Measurements from ENCODE around the gene GPANK1. TPM values are rescaled to one million over a fixed set of nuclear protein-coding genes. Genes with fewer than 3 reads are reported as not detected.

GPANK1 gene
- total and polyA plus RNA-seq, 5 donors from 2014 or later, result 9.8 to 27.3 (median 23.7) TPM

DNA sequence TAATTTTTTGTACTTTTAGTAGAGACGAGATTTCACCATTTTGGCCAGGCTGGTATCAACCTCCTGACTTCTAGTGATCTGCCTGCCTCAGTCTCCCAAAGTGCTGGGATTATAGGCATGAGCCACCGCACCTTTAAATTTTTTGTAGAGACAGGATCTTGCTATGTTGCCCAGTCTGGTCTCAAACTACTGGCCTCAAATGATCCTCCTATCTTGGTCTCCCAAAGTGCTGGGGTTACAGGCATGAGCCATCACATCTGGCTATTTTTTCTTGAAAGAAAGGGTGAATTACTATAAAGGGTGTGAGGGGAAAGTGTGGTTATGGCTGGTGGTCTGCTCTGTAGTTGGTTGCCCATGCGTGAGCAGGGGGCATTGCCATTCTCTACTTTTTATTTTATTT, 43.4 kb upstream of the GPANK1 start:
- Histone ChIP-seq H3K27me3 (ENCODE audit: control insufficient read depth, insufficient read depth, low read length) (no peaks in the 10 kb centered on the region), H3K27ac (ENCODE audit: insufficient read depth, low read length, poor library complexity, severe bottlenecking) (no peak overlapping the region), H3K36me3 (ENCODE audit: control insufficient read depth, insufficient read depth, low read length) (no peaks in the 10 kb centered on the region), H3K4me1 (ENCODE audit: control insufficient read depth, insufficient read depth, low read length, poor library complexity, severe bottlenecking) (peaks cover 19% of the 10 kb centered on the region), H3K9me3 (ENCODE audit: control insufficient read depth in 2 of 2, low read length in 2 of 2) (no peaks in the 10 kb centered on the region), H3K4me3 (ENCODE audit: low read depth, low read length) (no peak overlapping the region)
- H3K4me3 Mint-ChIP-seq, result no peak overlapping the region
- ATAC-seq (ENCODE audit: low read depth in 2 of 2), result no peak
- peaks cover 0 to 26% (median 13%) of the 10 kb centered on the region in 4 donors for H3K4me1 Mint-ChIP-seq
- no peaks in the 10 kb centered on the region for H3K36me3 Mint-ChIP-seq
- H3K27me3 Mint-ChIP-seq, result peaks cover 5% of the 10 kb centered on the region
- H3K9me3 Mint-ChIP-seq, result no peaks in the 10 kb centered on the region
- no peak overlapping the region for H3K27ac Mint-ChIP-seq
- no peak for DNase-seq

DNA sequence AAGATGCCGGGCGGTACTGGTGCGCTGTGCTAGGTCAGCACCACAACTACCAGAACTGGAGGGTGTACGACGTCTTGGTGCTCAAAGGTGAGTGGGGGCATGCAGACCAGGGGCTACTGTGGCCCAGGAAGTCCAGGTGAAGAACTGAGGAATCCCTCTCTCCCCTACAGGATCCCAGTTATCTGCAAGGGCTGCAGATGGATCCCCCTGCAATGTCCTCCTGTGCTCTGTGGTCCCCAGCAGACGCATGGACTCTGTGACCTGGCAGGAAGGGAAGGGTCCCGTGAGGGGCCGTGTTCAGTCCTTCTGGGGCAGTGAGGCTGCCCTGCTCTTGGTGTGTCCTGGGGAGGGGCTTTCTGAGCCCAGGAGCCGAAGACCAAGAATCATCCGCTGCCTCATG, 42.9 kb upstream of the GPANK1 start:
- ATAC-seq (ENCODE audit: low read depth in 2 of 2) (no peak), DNase-seq (no peak)
- Mint-ChIP-seq H3K27me3 (peaks cover 6% of the 10 kb centered on the region), H3K4me1 (peaks cover 0 to 29% (median 15%) of the 10 kb centered on the region in 4 donors), H3K4me3 (no peak overlapping the region), H3K36me3 (no peaks in the 10 kb centered on the region), H3K27ac (no peak overlapping the region), H3K9me3 (no peaks in the 10 kb centered on the region)
- no peak overlapping the region for H3K4me3 ChIP-seq (ENCODE audit: low read depth, low read length)
- H3K27ac ChIP-seq (ENCODE audit: insufficient read depth, low read length, poor library complexity, severe bottlenecking), result no peak overlapping the region
- H3K36me3 ChIP-seq (ENCODE audit: control insufficient read depth, insufficient read depth, low read length), result no peaks in the 10 kb centered on the region
- peaks cover 20% of the 10 kb centered on the region for H3K4me1 ChIP-seq (ENCODE audit: control insufficient read depth, insufficient read depth, low read length, poor library complexity, severe bottlenecking)
- no peaks in the 10 kb centered on the region for H3K9me3 ChIP-seq (ENCODE audit: control insufficient read depth in 2 of 2, low read length in 2 of 2)
- H3K27me3 ChIP-seq (ENCODE audit: control insufficient read depth, insufficient read depth, low read length), result no peaks in the 10 kb centered on the region

DNA sequence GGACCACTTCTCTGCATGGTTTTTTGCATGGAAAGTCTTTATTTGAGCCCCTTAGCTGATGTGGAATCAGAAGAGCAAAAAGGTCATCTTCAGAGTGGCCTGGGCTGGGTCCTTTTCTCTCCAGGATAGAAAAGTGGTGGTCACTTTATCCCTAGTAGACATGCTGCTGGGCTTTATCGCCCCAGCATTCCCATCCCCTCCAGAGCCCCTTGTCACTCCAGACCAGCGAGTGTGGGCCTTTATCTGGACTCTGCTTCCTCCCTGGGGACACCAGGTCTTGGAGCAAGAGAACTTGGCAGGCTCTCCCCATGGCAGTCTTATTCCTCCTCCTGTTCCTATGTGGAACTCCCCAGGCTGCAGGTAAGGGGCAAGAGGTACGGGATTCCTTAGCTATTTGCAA, 41.8 kb upstream of the GPANK1 start, which contains the start of gene LY6G6F:
TSS of gene LY6G6F (plus strand) at position 268 of the 400 bp plus-strand sequence. CDS start at position 309, 41 bp downstream.
- ATAC-seq (ENCODE audit: low read depth in 2 of 2) (no peak), DNase-seq (no peak)
- no peaks in the 10 kb centered on the region for H3K36me3 ChIP-seq (ENCODE audit: control insufficient read depth, insufficient read depth, low read length)
- H3K36me3 Mint-ChIP-seq, result no peaks in the 10 kb centered on the region
- H3K4me3 Mint-ChIP-seq, result peak within 1 kb of the TSS in 1 of 4 donors; percentile 32
- H3K27me3 ChIP-seq (ENCODE audit: control insufficient read depth, insufficient read depth, low read length), result no peaks in the 10 kb centered on the region
- peaks cover 6% of the 10 kb centered on the region for H3K27me3 Mint-ChIP-seq
- H3K27ac ChIP-seq (ENCODE audit: insufficient read depth, low read length, poor library complexity, severe bottlenecking), result no peak within 1 kb of the TSS
- H3K4me3 ChIP-seq (ENCODE audit: low read depth, low read length), result no peak within 1 kb of the TSS
- peaks cover 31% of the 10 kb centered on the region for H3K4me1 ChIP-seq (ENCODE audit: control insufficient read depth, insufficient read depth, low read length, poor library complexity, severe bottlenecking)
- peaks cover 0 to 33% (median 24%) of the 10 kb centered on the region in 4 donors for H3K4me1 Mint-ChIP-seq
- no peaks in the 10 kb centered on the region for H3K9me3 ChIP-seq (ENCODE audit: control insufficient read depth in 2 of 2, low read length in 2 of 2)
- H3K9me3 Mint-ChIP-seq, result no peaks in the 10 kb centered on the region
- H3K27ac Mint-ChIP-seq, result peak within 1 kb of the TSS in 1 of 3 donors; percentile 36

DNA sequence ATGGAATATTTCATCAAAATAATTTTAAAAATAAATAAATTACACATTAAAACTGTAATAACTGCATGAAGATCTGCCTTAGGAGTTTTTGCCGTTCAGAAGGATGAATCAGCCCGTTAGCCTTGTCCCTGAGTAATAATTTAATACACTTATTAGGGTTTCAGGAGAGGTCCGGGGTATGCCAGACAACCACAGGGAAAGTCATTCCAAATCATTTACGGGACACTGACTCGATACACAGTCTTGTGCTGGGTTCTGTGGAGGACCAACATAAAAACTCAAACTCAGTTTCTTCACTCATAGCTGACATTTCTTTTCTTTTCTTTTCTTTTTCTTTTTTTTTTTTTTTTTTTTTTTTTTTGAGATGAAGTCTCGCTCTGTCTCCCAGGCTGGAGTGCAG, 41.1 kb upstream of the GPANK1 start:
- Mint-ChIP-seq H3K9me3 (no peaks in the 10 kb centered on the region), H3K4me3 (no peak overlapping the region), H3K27ac (no peak overlapping the region), H3K4me1 (peaks cover 0 to 35% (median 25%) of the 10 kb centered on the region in 4 donors), H3K36me3 (peaks cover 3% of the 10 kb centered on the region), H3K27me3 (peaks cover 6% of the 10 kb centered on the region)
- ATAC-seq (ENCODE audit: low read depth in 2 of 2), result no peak
- Histone ChIP-seq H3K27me3 (ENCODE audit: control insufficient read depth, insufficient read depth, low read length) (no peaks in the 10 kb centered on the region), H3K9me3 (ENCODE audit: control insufficient read depth in 2 of 2, low read length in 2 of 2) (no peaks in the 10 kb centered on the region), H3K4me1 (ENCODE audit: control insufficient read depth, insufficient read depth, low read length, poor library complexity, severe bottlenecking) (peaks cover 32% of the 10 kb centered on the region), H3K36me3 (ENCODE audit: control insufficient read depth, insufficient read depth, low read length) (peaks cover 4% of the 10 kb centered on the region), H3K4me3 (ENCODE audit: low read depth, low read length) (no peak overlapping the region), H3K27ac (ENCODE audit: insufficient read depth, low read length, poor library complexity, severe bottlenecking) (no peak overlapping the region)
- DNase-seq, result no peak

DNA sequence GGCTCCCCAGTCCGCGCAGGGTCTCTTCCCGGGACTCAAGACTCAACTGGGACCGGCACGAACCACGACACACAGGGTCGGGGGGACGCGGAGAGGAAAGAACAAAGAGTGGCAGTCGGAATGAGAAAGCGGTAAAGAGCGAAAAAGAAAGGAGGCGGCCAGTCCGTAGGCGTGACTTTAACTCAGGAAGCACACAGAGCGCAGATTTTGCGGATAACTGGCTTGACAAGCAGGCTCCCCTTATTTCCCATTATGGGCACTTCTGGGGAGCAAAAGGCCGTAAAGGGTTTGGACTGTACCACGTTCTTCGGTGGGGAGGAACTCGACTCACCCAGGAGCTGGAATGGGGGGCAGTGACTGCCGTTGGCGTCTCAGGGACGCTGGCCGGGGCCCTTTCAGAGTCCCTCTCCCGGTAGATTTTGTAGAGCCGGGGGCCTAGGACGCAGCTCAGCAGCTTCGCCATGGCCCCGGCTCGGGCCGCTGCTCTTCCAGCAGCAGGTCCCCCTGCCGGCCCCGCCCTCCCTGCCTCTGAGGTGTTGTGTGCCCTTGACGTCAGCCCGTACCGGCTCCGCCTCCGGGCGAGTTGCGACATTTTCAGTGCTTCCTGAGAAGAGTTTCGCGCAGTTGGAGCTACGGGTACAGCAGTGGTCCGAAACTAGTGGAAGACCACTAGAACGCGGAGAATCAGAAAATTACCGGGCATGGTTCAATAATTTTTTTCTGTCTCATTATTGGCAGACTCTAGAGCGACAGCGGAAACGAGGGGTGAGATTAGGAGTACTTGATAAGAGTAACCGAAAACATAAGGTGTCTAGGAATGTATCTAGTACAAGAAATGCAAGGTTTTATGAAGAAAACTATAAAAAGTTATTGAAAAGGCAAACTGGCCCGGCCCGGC, 38.3 kb upstream of the GPANK1 start, which contains the start of gene ABHD16A:
TSS of gene ABHD16A (minus strand) at position 506 of the 898 bp plus-strand sequence. CDS start at position 463, 43 bp downstream.
- DNase-seq (peak; percentile 95 to 99 (median 97)), ATAC-seq (ENCODE audit: low read depth in 2 of 2) (peak; percentile 94 to 97)
- Histone ChIP-seq H3K4me3 (ENCODE audit: low read depth, low read length) (peak within 1 kb of the TSS; percentile 93), H3K4me1 (ENCODE audit: control insufficient read depth, insufficient read depth, low read length, poor library complexity, severe bottlenecking) (peaks cover 32% of the 10 kb centered on the region), H3K27ac (ENCODE audit: insufficient read depth, low read length, poor library complexity, severe bottlenecking) (peak within 1 kb of the TSS; percentile 98), H3K36me3 (ENCODE audit: control insufficient read depth, insufficient read depth, low read length) (peaks cover 10% of the 10 kb centered on the region), H3K27me3 (ENCODE audit: control insufficient read depth, insufficient read depth, low read length) (no peaks in the 10 kb centered on the region), H3K9me3 (ENCODE audit: control insufficient read depth in 2 of 2, low read length in 2 of 2) (no peaks in the 10 kb centered on the region)
- peak within 1 kb of the TSS; percentile 84 to 100 (median 98) for H3K4me3 Mint-ChIP-seq
- H3K9me3 Mint-ChIP-seq, result no peaks in the 10 kb centered on the region
- H3K27ac Mint-ChIP-seq, result peak within 1 kb of the TSS; percentile 98 to 99 (median 98)
- peaks cover 7% of the 10 kb centered on the region for H3K36me3 Mint-ChIP-seq
- H3K4me1 Mint-ChIP-seq, result peaks cover under 1 to 45% (median 31%) of the 10 kb centered on the region in 4 donors
- peaks cover 6% of the 10 kb centered on the region for H3K27me3 Mint-ChIP-seq

DNA sequence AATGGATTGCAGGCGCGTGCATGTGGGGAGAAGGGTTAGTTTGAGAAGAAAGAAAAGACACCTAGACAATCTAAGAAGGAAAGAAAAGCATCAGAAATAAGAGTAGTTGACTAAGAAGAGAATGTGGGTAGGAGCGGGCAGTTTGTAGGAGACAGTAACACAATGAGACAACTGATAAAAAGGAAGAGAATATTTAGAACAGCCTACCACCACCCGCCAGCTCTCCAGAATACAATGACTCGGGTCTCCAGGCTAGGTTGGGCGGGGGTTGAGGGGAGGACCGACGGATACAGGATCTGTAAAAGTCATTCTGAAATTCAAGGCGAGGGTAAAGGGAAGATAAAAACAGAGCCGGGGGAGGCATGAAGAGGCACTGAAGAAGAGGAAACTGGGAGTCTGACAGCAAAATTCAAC, 37.6 kb upstream of the GPANK1 start:
- Mint-ChIP-seq H3K4me3 (peak overlapping the region; percentile 84 to 100 (median 98)), H3K27me3 (peaks cover 6% of the 10 kb centered on the region), H3K27ac (peak overlapping the region; percentile 98 to 99 (median 98)), H3K4me1 (peaks cover 5 to 52% (median 37%) of the 10 kb centered on the region in 4 donors), H3K9me3 (no peaks in the 10 kb centered on the region), H3K36me3 (peaks cover 14% of the 10 kb centered on the region)
- peaks cover 13% of the 10 kb centered on the region for H3K36me3 ChIP-seq (ENCODE audit: control insufficient read depth, insufficient read depth, low read length)
- H3K4me1 ChIP-seq (ENCODE audit: control insufficient read depth, insufficient read depth, low read length, poor library complexity, severe bottlenecking), result peaks cover 32% of the 10 kb centered on the region
- no peak for ATAC-seq (ENCODE audit: low read depth in 2 of 2)
- H3K27me3 ChIP-seq (ENCODE audit: control insufficient read depth, insufficient read depth, low read length), result no peaks in the 10 kb centered on the region
- H3K27ac ChIP-seq (ENCODE audit: insufficient read depth, low read length, poor library complexity, severe bottlenecking), result peak overlapping the region; percentile 98
- H3K4me3 ChIP-seq (ENCODE audit: low read depth, low read length), result peak overlapping the region; percentile 93
- H3K9me3 ChIP-seq (ENCODE audit: control insufficient read depth in 2 of 2, low read length in 2 of 2), result no peaks in the 10 kb centered on the region
- no peak for DNase-seq

DNA sequence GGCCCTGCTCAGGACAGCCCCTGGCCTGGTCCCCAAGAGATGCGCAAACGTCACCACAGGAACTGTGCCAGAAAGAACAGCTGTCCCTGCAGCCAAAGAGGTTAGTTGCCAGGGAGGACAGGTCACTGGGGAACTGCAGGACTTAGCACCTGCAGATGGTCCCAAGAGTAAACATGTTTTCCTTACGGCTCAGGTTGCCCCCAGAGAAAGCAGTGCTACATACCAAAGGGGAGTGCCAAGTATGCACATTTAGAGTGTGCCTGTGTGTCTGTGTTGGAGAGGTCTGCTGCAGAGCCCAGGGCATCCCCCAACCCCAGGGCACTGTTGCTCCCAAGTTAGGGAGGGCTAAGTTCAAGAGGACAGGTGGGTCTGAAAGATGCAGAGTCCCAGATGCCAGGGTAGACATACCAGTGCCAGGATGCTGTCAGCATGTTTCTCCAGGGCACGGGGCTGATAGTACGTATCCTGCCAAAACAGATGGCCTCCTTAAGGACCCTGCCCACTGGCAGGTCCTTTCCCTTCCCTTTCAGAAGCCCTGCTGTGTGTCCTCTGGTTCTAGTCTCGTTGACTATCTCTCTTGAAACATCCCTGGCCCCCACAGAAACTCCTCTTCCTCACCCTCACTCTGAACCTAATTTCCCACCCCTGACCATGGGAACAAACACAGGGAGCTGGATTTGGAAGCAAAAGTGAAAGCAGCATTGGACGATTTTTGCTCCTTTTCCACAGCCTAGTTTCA, 37.0 kb upstream of the GPANK1 start:
- peaks cover 32% of the 10 kb centered on the region for H3K4me1 ChIP-seq (ENCODE audit: control insufficient read depth, insufficient read depth, low read length, poor library complexity, severe bottlenecking)
- no peaks in the 10 kb centered on the region for H3K9me3 Mint-ChIP-seq
- no peak for ATAC-seq (ENCODE audit: low read depth in 2 of 2)
- H3K36me3 ChIP-seq (ENCODE audit: control insufficient read depth, insufficient read depth, low read length), result peaks cover 14% of the 10 kb centered on the region
- peak in 1 of 3 donors; percentile 20 for DNase-seq
- no peaks in the 10 kb centered on the region for H3K27me3 ChIP-seq (ENCODE audit: control insufficient read depth, insufficient read depth, low read length)
- H3K9me3 ChIP-seq (ENCODE audit: control insufficient read depth in 2 of 2, low read length in 2 of 2), result no peaks in the 10 kb centered on the region
- peak overlapping the region; percentile 93 for H3K4me3 ChIP-seq (ENCODE audit: low read depth, low read length)
- H3K4me3 Mint-ChIP-seq, result peak overlapping the region; percentile 84 to 100 (median 98)
- H3K27ac ChIP-seq (ENCODE audit: insufficient read depth, low read length, poor library complexity, severe bottlenecking), result peak overlapping the region; percentile 98
- H3K27ac Mint-ChIP-seq, result peak overlapping the region; percentile 98 to 99 (median 98)
- peaks cover 6% of the 10 kb centered on the region for H3K27me3 Mint-ChIP-seq
- H3K36me3 Mint-ChIP-seq, result peaks cover 20% of the 10 kb centered on the region
- H3K4me1 Mint-ChIP-seq, result peaks cover 5 to 57% (median 39%) of the 10 kb centered on the region in 4 donors

All from CD4-positive, CD25-positive, alpha-beta regulatory T cell (primary cell).